OCI-LY7 (cell line): ENCODE measurements around the gene SHF. TPM values are rescaled to one million over a fixed set of nuclear protein-coding genes. Genes with fewer than 3 reads are reported as not detected.

Source experiments
- BruUV-seq: library from RNA; stranded (reverse); fragments of 400-500 nt; replicated peaks from 2 replicates; lab custom pipeline; 2021; lab: Mats Ljungman, UMichigan
- CTCF ChIA-PET: fragments of 300-600 bp; sonication (Branson Sonifier 250); formaldehyde crosslinking; loops from one replicate; lab custom pipeline; 2022; ENCODE audit warnings: antibody characterized with exemption; ENCODE audit not compliant: unreplicated experiment; lab: Charles Lee
- POLR2A ChIA-PET: fragments of 300-600 bp; sonication (Branson Sonifier 250); formaldehyde crosslinking; loops from one replicate; lab custom pipeline; 2022; ENCODE audit warnings: antibody characterized with exemption; lab: Charles Lee
- DNase-seq: peaks from one replicate; pipeline ENCODE4 v3.0.0-alpha.2; 2015; ENCODE audit warnings: low spot score
- H2AFZ ChIP-seq: fragments of 200-600 bp; sonication (generic), shearing (Covaris generic); 2 replicates; pipeline ENCODE4 v1.6.1; 2014; ENCODE audit warnings: mild to moderate bottlenecking, antibody characterized with exemption, low read length, moderate library complexity
- H3K27ac ChIP-seq: fragments of 200-600 bp; sonication (generic); 2 replicates; pipeline ENCODE4 v1.5.1; 2014; ENCODE audit warnings: mixed run types, low read depth, mild to moderate bottlenecking, moderate library complexity, low read length, inconsistent platforms; ENCODE audit not compliant: poor library complexity, severe bottlenecking
- H3K36me3 ChIP-seq: fragments of 200-600 bp; sonication (generic); 2 replicates; pipeline ENCODE4 v1.6.1; 2014; ENCODE audit warnings: mild to moderate bottlenecking, antibody characterized with exemption, low read length, moderate library complexity, mixed read lengths; ENCODE audit not compliant: insufficient read depth
- H3K4me1 ChIP-seq: fragments of 200-600 bp; sonication (generic); 2 replicates; pipeline ENCODE4 v1.5.1; 2014; ENCODE audit warnings: mild to moderate bottlenecking, low read length; ENCODE audit not compliant: insufficient read depth, poor library complexity, severe bottlenecking
- H3K4me2 ChIP-seq: fragments of 200-600 bp; sonication (generic); 2 replicates; pipeline ENCODE4 v1.6.1; 2014; ENCODE audit warnings: mild to moderate bottlenecking, low read length
- H3K4me3 ChIP-seq: fragments of 200-600 bp; sonication (generic); 2 replicates; pipeline ENCODE4 v1.5.1; 2014; ENCODE audit warnings: mild to moderate bottlenecking, low read depth, low read length; ENCODE audit not compliant: poor library complexity, severe bottlenecking
- H3K79me2 ChIP-seq: fragments of 200-600 bp; sonication (generic); 2 replicates; pipeline ENCODE4 v1.6.1; 2016; ENCODE audit warnings: low read depth, mild to moderate bottlenecking, low read length, moderate library complexity, mixed read lengths; ENCODE audit not compliant: insufficient read depth
- H3K9me2 ChIP-seq: fragments of 200-600 bp; sonication (generic); 2 replicates; pipeline ENCODE4 v1.6.1; 2016; ENCODE audit warnings: mild to moderate bottlenecking, low read length, mixed read lengths; ENCODE audit not compliant: insufficient read depth
- H3K9me3 ChIP-seq: fragments of 200-600 bp; sonication (generic); 2 replicates; pipeline ENCODE4 v1.6.1; 2014; ENCODE audit warnings: mild to moderate bottlenecking, mixed run types, low read length, mixed read lengths
- H4K20me1 ChIP-seq: fragments of 200-600 bp; sonication (generic); 2 replicates; pipeline ENCODE4 v1.6.1; 2014; ENCODE audit warnings: mild to moderate bottlenecking, antibody characterized with exemption, low read length, moderate library complexity, mixed read lengths; ENCODE audit not compliant: insufficient read depth
- CTCF ChIP-seq: fragments of 200-600 bp; sonication (generic); conservative IDR thresholded peaks from 2 replicates; pipeline ENCODE4 v1.5.1; 2014; ENCODE audit warnings: mild to moderate bottlenecking, antibody characterized with exemption, low read length, moderate library complexity, mixed read lengths
- EZH2phosphoT487 ChIP-seq: fragments of 200-600 bp; sonication (generic); IDR thresholded peaks from 2 replicates; pipeline ENCODE4 v1.6.1; 2018; ENCODE audit warnings: low read depth, borderline replicate concordance, mild to moderate bottlenecking, mixed run types, antibody characterized with exemption, low read length, moderate library complexity, mixed read lengths
- intact Hi-C: fragments of 100-400 bp; cut with micrococcal nuclease; formaldehyde crosslinking; loops from one replicate; pipeline ENCODE4 v1.10.0; 2022; ENCODE audit not compliant: unreplicated experiment
- total RNA-seq, 2 experiments: library from RNA; depleted of rRNA in 1 of 2; stranded (reverse); fragments of >200 nt in 1 of 2; shearing (Covaris generic) in 1 of 2; gene quantifications; 2 replicates each; pipeline ENCODE4 v1.2.3, GENCODE V29; 2014 to 2022

SHF gene
- total RNA-seq, 2 experiments from 2014 or later, result 2.5 to 5.7 TPM

GRCh38 chr15:45180648-45181436 lies 6.9 kb downstream of the SHF start:
- no peaks in the 10 kb centered on the region for H3K4me1 ChIP-seq
- intact Hi-C loops, result no loop called here
- no peak overlapping the region for H3K4me2 ChIP-seq
- POLR2A ChIA-PET, result interaction anchor here (1.0 to 1.4 kb wide), 2 partner anchors 11 to 551 kb away, joined by 3 to 7 read pairs; no protein-coding TSS in a partner anchor
- no peak overlapping the region for H2AFZ ChIP-seq
- no peaks in the 10 kb centered on the region for H3K79me2 ChIP-seq
- H4K20me1 ChIP-seq, result no peaks in the 10 kb centered on the region
- CTCF ChIA-PET, result no interaction called here
- DNase-seq, result no peak
- no TSS peak for BruUV-seq
- no peaks in the 10 kb centered on the region for H3K9me2 ChIP-seq
- no peaks in the 10 kb centered on the region for H3K9me3 ChIP-seq
- H3K27ac ChIP-seq, result no peak overlapping the region
- TF ChIP-seq CTCF, result no peak
- TF ChIP-seq EZH2phosphoT487, result no peak
- H3K36me3 ChIP-seq, result no peaks in the 10 kb centered on the region
- H3K4me3 ChIP-seq, result no peak overlapping the region

DNA sequence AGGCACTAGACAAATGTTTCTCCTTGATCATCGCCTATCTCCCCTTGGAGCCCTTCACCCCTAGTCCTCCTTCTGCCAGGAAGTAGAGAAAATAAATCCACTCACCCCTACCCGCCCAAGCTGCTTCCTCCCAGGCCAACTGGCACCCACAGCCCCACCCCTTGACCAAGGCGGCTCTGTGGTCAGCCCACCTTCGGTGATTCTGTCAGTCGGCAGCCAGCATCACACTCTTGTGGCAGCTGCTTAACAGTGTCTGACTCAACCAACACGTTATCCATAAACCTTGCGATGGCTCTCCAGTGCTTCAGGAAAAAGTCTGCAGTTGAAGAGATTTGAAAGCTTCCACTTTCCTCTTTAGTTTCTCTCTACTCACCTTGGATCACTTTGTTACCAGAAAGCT lies 7.6 kb downstream of the SHF start:
- no peak for DNase-seq
- no TSS peak for BruUV-seq
- no peak overlapping the region for H3K4me2 ChIP-seq
- H2AFZ ChIP-seq, result no peak overlapping the region
- no peaks in the 10 kb centered on the region for H3K9me2 ChIP-seq
- H3K36me3 ChIP-seq, result no peaks in the 10 kb centered on the region
- CTCF ChIA-PET, result no interaction called here
- TF ChIP-seq EZH2phosphoT487 (no peak), CTCF (no peak)
- intact Hi-C loops, result no loop called here
- POLR2A ChIA-PET, result interaction anchor here (1.0 to 1.4 kb wide), 2 partner anchors 11 to 552 kb away, joined by 3 to 7 read pairs; no protein-coding TSS in a partner anchor
- H3K4me3 ChIP-seq, result no peak overlapping the region
- H3K4me1 ChIP-seq, result no peaks in the 10 kb centered on the region
- no peaks in the 10 kb centered on the region for H3K79me2 ChIP-seq
- no peaks in the 10 kb centered on the region for H4K20me1 ChIP-seq
- H3K9me3 ChIP-seq, result no peaks in the 10 kb centered on the region
- no peak overlapping the region for H3K27ac ChIP-seq
